GM21576 (cell line): ENCODE data around the gene GDF9.

ENCODE experiments used
- ATAC-seq: cut with Tn5 transposase; IDR thresholded peaks from one replicate; pipeline ENCODE4 v1.9.1; 2021; ENCODE audit warnings: mild to moderate bottlenecking, moderate library complexity; ENCODE audit not compliant: unreplicated experiment

GDF9 gene

DNA sequence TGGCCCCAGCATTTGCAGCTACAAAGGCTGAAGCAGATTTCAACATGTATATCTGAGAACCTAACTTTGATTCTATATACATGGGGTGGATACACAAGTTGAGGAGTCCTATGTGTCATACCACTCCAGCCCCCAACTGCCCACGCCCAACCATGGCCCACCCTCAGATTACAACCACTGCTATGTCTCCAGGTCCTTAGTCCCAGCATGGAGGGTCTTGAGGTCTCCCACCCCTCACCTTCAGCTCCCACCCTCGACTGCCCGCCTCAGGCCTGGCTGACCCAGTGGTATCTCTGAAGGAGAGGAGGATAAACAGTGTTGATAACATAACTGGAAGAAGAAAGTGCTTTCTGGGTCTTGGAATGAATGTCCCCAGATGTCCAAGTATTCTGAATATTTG lies 44.9 kb downstream of the GDF9 start:
- ATAC-seq, result no peak

DNA sequence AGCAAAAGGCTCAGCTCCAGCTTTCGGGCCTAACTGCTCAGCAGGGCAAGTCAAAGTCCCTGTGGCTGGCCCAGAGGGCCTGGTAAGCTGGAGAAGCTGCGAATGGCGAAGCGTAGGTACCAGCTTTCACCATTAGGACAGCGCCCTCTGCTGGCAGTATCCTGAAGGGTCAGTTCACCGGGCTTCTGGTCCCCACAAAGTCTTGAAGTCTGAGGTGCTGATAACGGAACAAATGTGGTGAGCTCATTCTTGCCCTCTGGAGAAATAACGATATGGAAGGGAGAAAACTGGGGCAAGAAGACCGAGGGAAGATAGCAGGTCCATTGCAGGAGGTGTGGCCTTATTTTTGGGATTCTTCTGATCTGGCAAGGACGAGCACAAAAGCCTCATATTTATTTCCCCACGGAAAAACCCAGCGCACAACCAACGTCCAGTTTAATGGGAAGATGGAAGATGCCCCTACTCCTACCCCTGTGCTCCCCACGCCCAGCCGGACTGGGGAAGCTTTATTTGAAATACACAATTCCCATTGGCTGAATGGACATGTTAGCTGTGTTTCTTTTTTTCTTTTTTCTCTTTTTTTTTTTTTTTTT lies 46.0 kb downstream of the GDF9 start:
- peak; percentile 85 for ATAC-seq

DNA sequence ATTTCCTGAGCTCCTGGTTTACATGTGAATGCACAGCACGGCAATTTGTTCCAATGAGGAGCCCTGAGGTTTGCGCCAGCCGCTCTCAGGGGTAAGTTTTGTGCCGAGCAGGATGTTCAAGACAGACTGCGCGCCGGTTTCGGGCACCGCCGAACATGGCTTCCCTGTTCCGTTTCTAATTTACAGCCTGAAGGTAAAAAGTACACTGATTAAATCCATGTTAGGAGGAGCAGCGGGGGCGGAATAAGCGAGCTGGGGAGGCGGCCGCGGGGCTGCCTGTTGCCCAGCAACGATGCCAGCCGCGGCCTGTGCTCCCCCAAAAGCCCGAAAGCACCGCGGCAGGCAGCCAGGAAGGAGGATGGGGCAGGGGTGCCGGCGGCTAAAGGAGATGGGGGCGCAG lies 46.8 kb downstream of the GDF9 start:
- ATAC-seq, result no peak

DNA sequence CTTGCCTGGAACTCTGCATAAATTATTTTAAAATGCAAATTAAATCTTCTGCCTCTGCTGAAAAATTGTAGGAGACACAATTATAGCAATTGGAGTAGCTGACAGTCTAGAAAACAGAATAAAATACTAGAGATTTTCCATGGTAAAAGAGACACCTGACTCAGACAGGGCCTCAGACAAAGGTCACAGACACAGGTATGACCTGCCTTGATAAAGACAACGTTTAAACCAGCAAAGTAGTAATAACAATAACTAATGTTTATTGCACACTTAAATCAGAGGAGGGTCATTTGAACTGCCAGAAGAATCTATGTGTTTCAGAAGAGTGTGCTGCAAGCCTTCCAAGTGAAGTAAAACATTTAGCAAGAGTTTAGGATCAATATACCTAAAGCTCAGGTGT lies 49.3 kb downstream of the GDF9 start:
- ATAC-seq, result no peak

DNA sequence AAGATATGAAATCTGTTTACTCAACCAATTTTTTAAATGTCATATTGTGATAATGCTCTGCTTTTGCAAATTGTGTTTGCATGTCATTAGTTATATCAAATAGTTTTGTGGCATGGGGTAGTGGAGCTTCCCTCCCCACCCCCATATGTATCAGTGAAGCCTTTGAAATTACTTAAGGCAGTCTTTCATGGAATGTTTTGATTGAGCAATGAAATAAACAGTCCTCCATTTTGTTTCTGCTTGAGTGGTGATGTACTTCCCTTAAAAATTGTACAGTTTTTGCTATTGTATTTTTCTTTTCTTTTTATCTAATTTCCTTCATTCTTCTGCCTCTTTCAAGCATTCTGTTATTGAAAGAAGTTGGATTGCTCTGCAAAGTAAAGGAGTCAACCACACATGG lies 49.7 kb downstream of the GDF9 start:
- no peak for ATAC-seq

DNA sequence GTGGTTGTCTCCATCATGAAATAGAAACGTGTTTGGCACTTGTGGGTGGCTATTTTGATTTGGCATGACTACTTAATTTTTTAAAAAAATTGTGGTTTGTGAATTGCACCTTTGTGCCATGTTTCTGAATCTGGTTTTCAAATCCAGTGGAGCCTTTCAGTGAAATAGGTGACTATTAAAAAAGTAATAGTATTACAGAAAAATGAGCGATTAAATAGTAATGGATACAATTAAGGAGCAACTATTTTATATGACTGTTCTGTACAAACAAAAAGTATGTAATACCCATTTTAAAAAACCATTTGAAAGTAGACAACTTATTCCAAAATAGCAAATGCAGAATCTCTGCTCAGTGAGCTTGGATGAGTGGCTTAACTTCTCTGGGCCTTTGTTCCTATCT lies 50.2 kb downstream of the GDF9 start:
- no peak for ATAC-seq

DNA sequence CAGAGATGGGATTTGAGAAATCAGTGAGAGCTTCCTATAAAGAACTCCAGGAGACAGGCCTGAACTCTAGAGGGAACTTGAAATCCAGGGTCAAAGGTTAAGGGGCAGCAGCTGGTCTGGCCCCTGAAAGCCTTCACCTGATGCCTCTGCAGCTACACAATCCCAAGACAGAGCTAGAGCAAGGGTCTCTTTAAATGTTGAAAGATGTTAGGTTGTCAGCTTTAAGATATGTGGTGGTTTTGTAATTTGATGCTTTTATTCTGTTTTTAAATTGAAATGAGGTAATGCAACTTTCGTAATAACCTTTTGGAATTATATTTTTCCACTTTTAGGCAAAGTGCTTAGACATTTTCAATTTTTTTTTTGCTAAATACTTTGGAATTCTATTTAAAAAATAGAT lies 50.8 kb downstream of the GDF9 start:
- no peak for ATAC-seq

DNA sequence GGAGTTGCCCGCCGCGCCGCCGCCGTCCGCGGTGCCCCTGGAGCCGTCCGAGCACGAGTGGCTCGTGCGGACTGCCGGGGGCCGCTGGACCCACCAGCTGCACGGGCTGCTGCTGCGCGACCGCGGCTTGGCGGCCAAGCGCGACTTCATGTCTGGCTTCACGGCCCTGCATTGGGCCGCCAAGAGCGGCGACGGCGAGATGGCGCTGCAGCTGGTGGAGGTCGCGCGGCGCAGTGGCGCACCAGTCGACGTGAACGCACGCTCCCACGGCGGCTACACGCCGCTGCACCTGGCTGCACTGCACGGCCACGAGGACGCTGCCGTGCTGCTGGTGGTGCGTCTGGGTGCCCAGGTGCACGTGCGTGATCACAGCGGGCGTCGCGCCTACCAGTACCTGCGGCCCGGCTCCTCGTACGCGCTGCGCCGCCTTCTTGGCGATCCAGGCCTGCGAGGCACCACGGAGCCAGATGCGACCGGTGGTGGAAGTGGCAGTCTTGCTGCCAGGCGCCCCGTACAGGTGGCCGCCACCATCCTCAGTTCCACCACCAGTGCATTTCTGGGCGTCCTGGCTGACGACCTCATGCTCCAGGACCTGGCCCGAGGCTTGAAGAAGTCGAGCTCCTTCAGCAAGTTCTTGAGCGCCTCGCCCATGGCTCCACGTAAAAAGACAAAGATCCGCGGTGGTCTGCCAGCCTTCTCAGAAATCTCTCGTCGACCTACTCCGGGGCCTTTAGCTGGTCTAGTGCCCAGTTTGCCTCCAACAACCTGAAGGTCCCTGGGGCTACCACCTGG lies 51.6 kb downstream of the GDF9 start:
- no peak for ATAC-seq

DNA sequence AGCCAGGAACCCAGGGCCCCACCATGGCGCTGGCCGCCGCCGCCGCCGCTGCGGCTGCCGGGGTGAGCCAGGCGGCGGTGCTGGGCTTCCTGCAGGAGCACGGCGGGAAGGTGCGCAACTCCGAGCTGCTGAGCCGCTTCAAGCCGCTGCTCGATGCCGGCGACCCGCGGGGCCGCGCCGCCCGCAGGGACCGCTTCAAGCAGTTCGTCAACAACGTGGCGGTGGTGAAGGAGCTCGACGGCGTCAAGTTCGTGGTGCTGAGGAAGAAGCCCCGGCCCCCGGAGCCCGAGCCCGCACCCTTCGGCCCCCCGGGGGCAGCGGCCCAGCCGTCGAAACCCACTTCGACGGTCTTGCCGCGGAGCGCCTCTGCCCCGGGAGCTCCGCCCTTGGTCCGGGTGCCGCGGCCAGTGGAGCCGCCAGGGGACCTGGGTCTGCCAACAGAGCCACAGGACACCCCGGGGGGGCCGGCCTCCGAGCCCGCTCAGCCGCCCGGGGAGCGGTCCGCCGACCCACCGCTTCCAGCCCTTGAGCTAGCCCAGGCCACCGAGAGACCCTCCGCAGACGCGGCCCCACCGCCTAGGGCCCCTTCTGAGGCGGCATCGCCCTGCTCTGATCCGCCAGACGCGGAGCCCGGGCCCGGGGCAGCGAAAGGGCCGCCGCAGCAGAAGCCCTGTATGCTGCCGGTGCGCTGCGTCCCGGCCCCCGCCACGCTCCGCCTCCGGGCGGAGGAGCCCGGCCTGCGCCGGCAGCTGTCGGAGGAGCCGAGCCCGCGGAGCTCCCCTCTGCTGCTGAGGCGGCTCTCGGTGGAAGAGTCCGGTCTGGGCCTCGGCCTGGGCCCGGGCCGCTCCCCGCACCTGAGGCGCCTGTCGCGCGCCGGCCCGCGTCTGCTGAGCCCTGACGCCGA lies 52.4 kb downstream of the GDF9 start:
- ATAC-seq, result no peak

DNA sequence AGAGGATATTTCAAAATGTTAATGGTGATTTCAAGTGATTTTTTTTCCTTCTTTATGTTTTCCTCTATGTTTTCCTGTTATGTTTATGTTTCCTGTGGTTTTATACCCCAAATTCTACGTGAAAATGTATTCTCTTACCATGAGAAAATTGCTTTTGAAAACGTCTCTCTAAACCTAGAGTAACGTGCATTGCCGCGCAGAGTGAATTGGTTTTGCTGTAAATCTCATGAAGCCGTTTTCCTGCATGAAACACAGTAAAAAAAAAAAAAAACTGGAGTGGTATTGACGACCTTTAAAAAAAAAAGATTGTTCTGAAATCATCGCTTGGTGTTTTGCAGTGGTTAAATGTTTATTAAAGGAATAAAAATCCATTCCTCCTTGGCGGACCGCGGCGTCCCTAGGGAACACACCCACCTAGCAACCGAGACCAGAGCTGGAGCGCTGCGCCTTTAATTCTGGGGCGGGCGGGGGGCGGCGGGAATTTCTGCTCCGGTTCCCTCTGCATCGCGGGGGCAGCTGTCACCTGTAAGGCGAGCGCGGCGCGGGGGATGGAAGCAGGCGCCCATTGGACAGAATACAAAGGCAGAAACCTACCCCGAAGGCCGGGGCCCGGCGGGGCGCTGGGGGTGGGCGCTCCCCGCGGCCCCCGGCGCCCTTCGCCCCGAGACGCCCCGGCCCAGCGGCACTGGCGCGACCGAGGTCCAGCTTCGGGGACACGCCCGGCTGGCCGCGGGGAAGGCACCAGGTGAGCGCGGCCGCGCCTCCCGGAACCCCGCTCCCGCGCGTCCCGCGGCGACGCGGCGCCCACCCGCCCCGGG lies 53.3 kb downstream of the GDF9 start, which contains the start of gene SOWAHA:
SOWAHA (plus strand) TSS at position 522 of the 818 bp plus-strand sequence. CDS start 320 bp downstream, outside the sequence.
- ATAC-seq, result no peak

DNA sequence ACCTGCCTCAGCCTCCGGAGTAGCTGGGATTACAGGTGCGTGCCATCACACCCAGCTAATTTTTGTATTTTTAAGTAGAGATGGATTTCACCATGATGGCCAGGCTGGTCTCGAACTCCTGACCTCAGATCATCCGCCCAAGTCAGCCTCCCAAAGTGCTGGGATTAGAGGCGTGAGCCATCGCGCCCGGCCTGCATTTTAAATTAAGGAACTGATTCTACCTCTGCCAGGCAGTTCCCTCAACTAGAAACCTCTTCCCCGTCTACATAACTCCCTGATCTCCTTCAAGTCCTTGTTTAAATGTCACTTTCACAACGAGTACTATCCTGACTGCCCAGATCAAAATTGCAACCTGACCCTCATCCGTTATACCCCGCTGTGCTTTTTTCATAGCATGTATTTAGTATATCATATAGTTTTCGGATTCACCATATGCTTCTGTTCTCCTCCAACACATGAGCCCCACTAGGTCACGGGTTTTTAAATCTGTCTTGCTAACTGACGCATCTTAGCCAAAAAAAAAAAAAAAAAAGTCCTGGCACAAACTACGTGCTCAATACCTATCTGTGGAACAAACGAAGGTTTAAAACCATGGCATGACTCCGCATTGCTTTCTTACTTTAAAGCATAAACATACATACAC lies 54.0 kb downstream of the GDF9 start:
- no peak for ATAC-seq
